HG02943 (cell line): Measurements from ENCODE around the gene COA7.
A peak's percentile ranks its signal among the peaks of the same experiment; 100 is the strongest.
"Not testable (repeated sequence)": the region's sequence is repeated elsewhere in the genome, so short reads cannot be mapped to it uniquely, and the experiment has no call there.

ENCODE experiments used
- ATAC-seq: cut with Tn5 transposase; IDR thresholded peaks from one replicate; pipeline ENCODE4 v1.9.1; 2021; ENCODE audit warnings: mild to moderate bottlenecking, low read depth, moderate library complexity; ENCODE audit not compliant: unreplicated experiment

The COA7 gene

GRCh38 chr1:52697795-52698674, at the start of gene COA7:
Gene COA7 (minus strand): TSS chr1:52698347. CDS start chr1:52698326, 21 bp downstream.
- no peak for ATAC-seq

- ATAC-seq, result no peak
Observed at GRCh38 chr1:52747450-52747849, 49.3 kb upstream of the COA7 start.

- no peak for ATAC-seq
Observed at GRCh38 chr1:52746189-52746588, 48.0 kb upstream of the COA7 start.

GRCh38 chr1:52741259-52741658, 43.1 kb upstream of the COA7 start:
- ATAC-seq, result no peak

- ATAC-seq, result no peak
Observed at GRCh38 chr1:52739699-52740467, 41.7 kb upstream of the COA7 start.

GRCh38 chr1:52738893-52739292, 40.7 kb upstream of the COA7 start:
- no peak for ATAC-seq

- no peak for ATAC-seq
Observed at GRCh38 chr1:52738148-52738547, 40.0 kb upstream of the COA7 start.

GRCh38 chr1:52735371-52735770, 37.2 kb upstream of the COA7 start:
- not testable (repeated sequence) for ATAC-seq

GRCh38 chr1:52733368-52733767, 35.2 kb upstream of the COA7 start:
- ATAC-seq, result no peak

GRCh38 chr1:52727956-52728656, 30.0 kb upstream of the COA7 start:
- ATAC-seq, result no peak

- ATAC-seq, result no peak
Observed at GRCh38 chr1:52727114-52727586, 29.0 kb upstream of the COA7 start.

GRCh38 chr1:52726265-52727113, 28.3 kb upstream of the COA7 start, which contains the start of gene ZYG11B:
Gene ZYG11B (plus strand): TSS chr1:52726453. CDS start chr1:52726654, 201 bp downstream.
- peak; percentile 86 for ATAC-seq

- ATAC-seq, result no peak
Observed at GRCh38 chr1:52725903-52726264, 27.7 kb upstream of the COA7 start.

GRCh38 chr1:52723260-52723659, 25.1 kb upstream of the COA7 start:
- ATAC-seq, result no peak

GRCh38 chr1:52715296-52715695, 17.1 kb upstream of the COA7 start:
- not testable (repeated sequence) for ATAC-seq

GRCh38 chr1:52713590-52713989, 15.4 kb upstream of the COA7 start:
- no peak for ATAC-seq

- ATAC-seq, result no peak
Observed at GRCh38 chr1:52709016-52709415, 10.9 kb upstream of the COA7 start.

GRCh38 chr1:52707927-52708655, 9.9 kb upstream of the COA7 start:
- no peak for ATAC-seq
